CD4-positive, alpha-beta memory T cell (primary cell): ENCODE data around the gene EXOSC9. TPM values are rescaled to one million over a fixed set of nuclear protein-coding genes. Genes with fewer than 3 reads are reported as not detected.

Source experiments
- CTCF ChIA-PET: fragments of 350-600 bp; sonication (Branson Sonifier 250); formaldehyde crosslinking; loops from one replicate; lab custom pipeline; 2021; ENCODE audit warnings: inconsistent platforms; ENCODE audit not compliant: partially characterized antibody; lab: Charles Lee
- POLR2A ChIA-PET: fragments of 350-600 bp; sonication (Branson Sonifier 250); formaldehyde crosslinking; loops from one replicate; lab custom pipeline; 2021; ENCODE audit not compliant: partially characterized antibody; lab: Charles Lee
- DNase-seq, 5 donors: peaks; one replicate each; pipeline versions ENCODE4 v3.0.0 to v3.0.0-alpha.2; 2020 to 2022; ENCODE audit warnings: mixed read lengths in 1 of 5
- H3K27ac ChIP-seq: one replicate; pipeline ENCODE4 v1.7.0; 2013; ENCODE audit warnings: low read depth, low read length
- H3K27me3 ChIP-seq: 2 replicates; pipeline ENCODE4 v1.7.0; 2013; ENCODE audit warnings: mild to moderate bottlenecking, low read length, moderate library complexity; ENCODE audit not compliant: insufficient read depth
- H3K36me3 ChIP-seq: 2 replicates; pipeline ENCODE4 v1.7.0; 2013; ENCODE audit warnings: mild to moderate bottlenecking, low read length, moderate library complexity; ENCODE audit not compliant: insufficient read depth
- H3K4me1 ChIP-seq: 2 replicates; pipeline ENCODE4 v1.7.0; 2013; ENCODE audit warnings: mild to moderate bottlenecking, low read length, moderate library complexity; ENCODE audit not compliant: insufficient read depth
- H3K4me3 ChIP-seq, 2 donors: one replicate each; pipeline ENCODE4 v1.7.0; 2013; ENCODE audit warnings: low read length in 2 of 2, mild to moderate bottlenecking in 1 of 2
- H3K9me3 ChIP-seq, 2 donors: one replicate each; pipeline ENCODE4 v1.7.0; 2013; ENCODE audit warnings: low read length in 2 of 2, control low read depth in 1 of 2; ENCODE audit not compliant: control insufficient read depth in 1 of 2
- H3K27ac Mint-ChIP-seq, 7 donors: one replicate each; pipeline ENCODE4 v1.8.0; 2020 to 2021; ENCODE audit warnings: mixed read lengths in 7 of 7, mild to moderate bottlenecking in 6 of 7, inconsistent platforms in 3 of 7, moderate library complexity in 3 of 7
- H3K27me3 Mint-ChIP-seq, 2 donors: one replicate each; pipeline ENCODE4 v1.8.0; 2020 to 2021; ENCODE audit warnings: mixed read lengths in 2 of 2
- H3K36me3 Mint-ChIP-seq, 2 donors: one replicate each; pipeline ENCODE4 v1.8.0; 2020 to 2021; ENCODE audit warnings: mixed read lengths in 2 of 2, inconsistent platforms in 1 of 2, mild to moderate bottlenecking in 1 of 2
- H3K4me1 Mint-ChIP-seq, 4 donors: one replicate each; pipeline ENCODE4 v1.8.0; 2020 to 2021; ENCODE audit warnings: mixed read lengths in 4 of 4, mild to moderate bottlenecking in 1 of 4
- H3K4me3 Mint-ChIP-seq, 8 donors: one replicate each; pipeline ENCODE4 v1.8.0; 2020 to 2021; ENCODE audit warnings: mixed read lengths in 8 of 8, mild to moderate bottlenecking in 7 of 8, moderate library complexity in 6 of 8, inconsistent platforms in 3 of 8
- H3K9me3 Mint-ChIP-seq, 8 donors: one replicate each; pipeline ENCODE4 v1.8.0; 2020 to 2021; ENCODE audit warnings: mixed read lengths in 8 of 8, mild to moderate bottlenecking in 5 of 8, inconsistent platforms in 3 of 8, moderate library complexity in 1 of 8
- intact Hi-C: fragments of 100-400 bp; cut with micrococcal nuclease; formaldehyde crosslinking; loops from one replicate; pipeline ENCODE4 v1.15.1; 2023
- polyA plus RNA-seq, 2 donors: library from polyadenylated mRNA; unstranded; fragments of 300-500 nt; fragmentation: Illumina TruSeq; gene quantifications; one replicate each; pipeline ENCODE4 v1.2.3, GENCODE V29; 2021
- total RNA-seq, 2 experiments: library from RNA; stranded (reverse); gene quantifications; one replicate each; pipeline ENCODE4 v1.2.3, GENCODE V29; 2021

EXOSC9 gene
- total and polyA plus RNA-seq, 4 experiments from 2014 or later: 40.6 to 45.4 (median 44.1) TPM

GRCh38 chr4:121811122-121811521, 10.0 kb downstream of the EXOSC9 start:
- H3K27me3 ChIP-seq: no peaks in the 10 kb centered on the region
- no peak overlapping the region for H3K27ac ChIP-seq
- H3K4me3 ChIP-seq: no peak overlapping the region
- no peak for DNase-seq
- intact Hi-C loops: no loop called here
- no peaks in the 10 kb centered on the region for H3K4me1 ChIP-seq
- Mint-ChIP-seq H3K4me3 (no peak overlapping the region), H3K9me3 (no peaks in the 10 kb centered on the region), H3K36me3 (peaks cover 34 to 64% of the 10 kb centered on the region in 2 donors), H3K27ac (peak overlapping the region in 1 of 7 donors; percentile 68), H3K4me1 (peaks cover 0 to 8% (median 5%) of the 10 kb centered on the region in 4 donors), H3K27me3 (no peaks in the 10 kb centered on the region)
- ChIA-PET POLR2A (interaction anchor here (0.7 to 0.9 kb wide), 2 partner anchors 9 to 10 kb away, joined by 3 read pairs; no protein-coding TSS in a partner anchor), CTCF (interaction anchor here (1.3 kb wide), 1 partner anchor 13 kb away, joined by 4 read pairs; no protein-coding TSS in a partner anchor)
- no peaks in the 10 kb centered on the region for H3K9me3 ChIP-seq
- peaks cover 61% of the 10 kb centered on the region for H3K36me3 ChIP-seq

- Histone ChIP-seq H3K9me3 (no peaks in the 10 kb centered on the region), H3K4me3 (no peak overlapping the region), H3K4me1 (no peaks in the 10 kb centered on the region), H3K36me3 (peaks cover 43% of the 10 kb centered on the region), H3K27ac (no peak overlapping the region), H3K27me3 (no peaks in the 10 kb centered on the region)
- Mint-ChIP-seq H3K36me3 (peaks cover 22 to 59% of the 10 kb centered on the region in 2 donors), H3K4me3 (no peak overlapping the region), H3K27ac (no peak overlapping the region), H3K9me3 (no peaks in the 10 kb centered on the region), H3K27me3 (no peaks in the 10 kb centered on the region), H3K4me1 (peaks cover 0 to 7% (median 1%) of the 10 kb centered on the region in 4 donors)
- CTCF ChIA-PET: interaction anchor here (0.6 kb wide), 1 partner anchor 331 kb away, joined by 4 read pairs; no protein-coding TSS in a partner anchor
- POLR2A ChIA-PET: no interaction called here
- no peak for DNase-seq
- intact Hi-C loops: no loop called here
Measured at GRCh38 chr4:121814756-121815155, 13.6 kb downstream of the EXOSC9 start.

- POLR2A ChIA-PET: no interaction called here
Measured at GRCh38 chr4:121817006-121817405, 15.9 kb downstream of the EXOSC9 start.

GRCh38 chr4:121817701-121818100, 16.6 kb downstream of the EXOSC9 start:
- DNase-seq: no peak
- peaks cover 10 to 36% of the 10 kb centered on the region in 2 donors for H3K36me3 Mint-ChIP-seq
- no peak overlapping the region for H3K4me3 ChIP-seq
- no peaks in the 10 kb centered on the region for H3K9me3 Mint-ChIP-seq
- peak overlapping the region in 4 of 7 donors; percentile 5 to 39 (median 33) for H3K27ac Mint-ChIP-seq
- H3K27ac ChIP-seq: no peak overlapping the region
- peaks cover 3 to 7% (median 6%) of the 10 kb centered on the region in 4 donors for H3K4me1 Mint-ChIP-seq
- H3K36me3 ChIP-seq: peaks cover 26% of the 10 kb centered on the region
- H3K9me3 ChIP-seq: no peaks in the 10 kb centered on the region
- intact Hi-C loops: no loop called here
- H3K27me3 Mint-ChIP-seq: no peaks in the 10 kb centered on the region
- CTCF ChIA-PET: interaction anchor here (1.2 kb wide), 1 partner anchor 12 kb away, joined by 3 read pairs; no protein-coding TSS in a partner anchor
- H3K4me1 ChIP-seq: peaks cover 11% of the 10 kb centered on the region
- POLR2A ChIA-PET: interaction anchor here (1.1 to 1.2 kb wide), 2 partner anchors 12 to 18 kb away, joined by 3 to 4 read pairs; no protein-coding TSS in a partner anchor
- no peaks in the 10 kb centered on the region for H3K27me3 ChIP-seq
- H3K4me3 Mint-ChIP-seq: no peak overlapping the region

More at GRCh38 chr4:121817006-121817405, 15.9 kb downstream of the EXOSC9 start:
- Mint-ChIP-seq H3K27me3 (no peaks in the 10 kb centered on the region), H3K27ac (no peak overlapping the region), H3K36me3 (peaks cover 12 to 42% of the 10 kb centered on the region in 2 donors), H3K9me3 (no peaks in the 10 kb centered on the region), H3K4me1 (peaks cover 0 to 3% (median under 1%) of the 10 kb centered on the region in 4 donors), H3K4me3 (no peak overlapping the region)
- no peak for DNase-seq
- intact Hi-C loops: no loop called here
- Histone ChIP-seq H3K36me3 (peaks cover 32% of the 10 kb centered on the region), H3K4me1 (peaks cover 5% of the 10 kb centered on the region), H3K27ac (peak overlapping the region; percentile 4), H3K9me3 (no peaks in the 10 kb centered on the region), H3K4me3 (no peak overlapping the region), H3K27me3 (no peaks in the 10 kb centered on the region)
- CTCF ChIA-PET: no interaction called here

GRCh38 chr4:121818215-121818614, 17.1 kb downstream of the EXOSC9 start:
- no peaks in the 10 kb centered on the region for H3K9me3 Mint-ChIP-seq
- Histone ChIP-seq H3K36me3 (peaks cover 21% of the 10 kb centered on the region), H3K4me1 (peaks cover 15% of the 10 kb centered on the region), H3K27me3 (no peaks in the 10 kb centered on the region), H3K27ac (no peak overlapping the region), H3K4me3 (no peak overlapping the region), H3K9me3 (no peaks in the 10 kb centered on the region)
- ChIA-PET CTCF (interaction anchor here (1.2 kb wide), 1 partner anchor 12 kb away, joined by 3 read pairs; no protein-coding TSS in a partner anchor), POLR2A (interaction anchor here (1.1 to 1.2 kb wide), 2 partner anchors 13 to 19 kb away, joined by 3 to 4 read pairs; no protein-coding TSS in a partner anchor)
- DNase-seq: no peak
- no peak overlapping the region for H3K4me3 Mint-ChIP-seq
- intact Hi-C loops: no loop called here
- peak overlapping the region in 4 of 7 donors; percentile 2 to 39 (median 30) for H3K27ac Mint-ChIP-seq
- no peaks in the 10 kb centered on the region for H3K27me3 Mint-ChIP-seq
- H3K4me1 Mint-ChIP-seq: peaks cover 5 to 11% (median 10%) of the 10 kb centered on the region in 4 donors
- peaks cover 10 to 33% of the 10 kb centered on the region in 2 donors for H3K36me3 Mint-ChIP-seq

GRCh38 chr4:121819216-121819965, 18.3 kb downstream of the EXOSC9 start:
- Histone ChIP-seq H3K27me3 (no peaks in the 10 kb centered on the region), H3K9me3 (no peaks in the 10 kb centered on the region), H3K27ac (no peak overlapping the region), H3K4me3 (no peak overlapping the region), H3K4me1 (peaks cover 18% of the 10 kb centered on the region), H3K36me3 (peaks cover 15% of the 10 kb centered on the region)
- H3K4me1 Mint-ChIP-seq: peaks cover 6 to 21% (median 15%) of the 10 kb centered on the region in 4 donors
- ChIA-PET POLR2A (interaction anchor here (1.3 kb wide), 1 partner anchor 18 kb away, joined by 6 read pairs; the partner anchor contains the start of gene EXOSC9), CTCF (no interaction called here)
- intact Hi-C loops: no loop called here
- no peaks in the 10 kb centered on the region for H3K9me3 Mint-ChIP-seq
- peak overlapping the region in 4 of 7 donors; percentile 12 to 43 (median 18) for H3K27ac Mint-ChIP-seq
- H3K27me3 Mint-ChIP-seq: no peaks in the 10 kb centered on the region
- no peak for DNase-seq
- peaks cover 10 to 26% of the 10 kb centered on the region in 2 donors for H3K36me3 Mint-ChIP-seq
- no peak overlapping the region for H3K4me3 Mint-ChIP-seq

GRCh38 chr4:121822047-121822446, 20.9 kb downstream of the EXOSC9 start:
- Mint-ChIP-seq H3K36me3 (peaks cover under 1 to 11% of the 10 kb centered on the region in 2 donors), H3K4me1 (peaks cover 6 to 21% (median 15%) of the 10 kb centered on the region in 4 donors), H3K4me3 (peak overlapping the region in 7 of 8 donors; percentile 87 to 98 (median 92)), H3K27me3 (no peaks in the 10 kb centered on the region), H3K9me3 (no peaks in the 10 kb centered on the region), H3K27ac (peak overlapping the region in 2 of 7 donors; percentile 25 to 79)
- H3K36me3 ChIP-seq: no peaks in the 10 kb centered on the region
- POLR2A ChIA-PET: interaction anchor here (5.1 kb wide), 1 partner anchor 22 kb away, joined by 56 read pairs; the partner anchor contains the start of gene EXOSC9
- no peaks in the 10 kb centered on the region for H3K27me3 ChIP-seq
- H3K4me1 ChIP-seq: peaks cover 19% of the 10 kb centered on the region
- CTCF ChIA-PET: no interaction called here
- intact Hi-C loops: loop anchor here (5.0 to 10.0 kb wide), 6 partner anchors 125 to 1100 kb away; partner anchors contain the start of genes ANXA5, BBS12, BLTP1 and IL2
- H3K4me3 ChIP-seq: no peak overlapping the region
- peak overlapping the region; percentile 53 for H3K27ac ChIP-seq
- no peak for DNase-seq
- no peaks in the 10 kb centered on the region for H3K9me3 ChIP-seq
